HG02852 (cell line): ENCODE results near the gene TMIGD2.
"Not testable (repeated sequence)": the region's sequence is repeated elsewhere in the genome, so short reads cannot be mapped to it uniquely, and the experiment has no call there.

Experiments
- ATAC-seq: cut with Tn5 transposase; IDR thresholded peaks from one replicate; pipeline ENCODE4 v1.9.1; 2021; ENCODE audit warnings: mild to moderate bottlenecking, moderate library complexity; ENCODE audit not compliant: unreplicated experiment

TMIGD2 gene

DNA sequence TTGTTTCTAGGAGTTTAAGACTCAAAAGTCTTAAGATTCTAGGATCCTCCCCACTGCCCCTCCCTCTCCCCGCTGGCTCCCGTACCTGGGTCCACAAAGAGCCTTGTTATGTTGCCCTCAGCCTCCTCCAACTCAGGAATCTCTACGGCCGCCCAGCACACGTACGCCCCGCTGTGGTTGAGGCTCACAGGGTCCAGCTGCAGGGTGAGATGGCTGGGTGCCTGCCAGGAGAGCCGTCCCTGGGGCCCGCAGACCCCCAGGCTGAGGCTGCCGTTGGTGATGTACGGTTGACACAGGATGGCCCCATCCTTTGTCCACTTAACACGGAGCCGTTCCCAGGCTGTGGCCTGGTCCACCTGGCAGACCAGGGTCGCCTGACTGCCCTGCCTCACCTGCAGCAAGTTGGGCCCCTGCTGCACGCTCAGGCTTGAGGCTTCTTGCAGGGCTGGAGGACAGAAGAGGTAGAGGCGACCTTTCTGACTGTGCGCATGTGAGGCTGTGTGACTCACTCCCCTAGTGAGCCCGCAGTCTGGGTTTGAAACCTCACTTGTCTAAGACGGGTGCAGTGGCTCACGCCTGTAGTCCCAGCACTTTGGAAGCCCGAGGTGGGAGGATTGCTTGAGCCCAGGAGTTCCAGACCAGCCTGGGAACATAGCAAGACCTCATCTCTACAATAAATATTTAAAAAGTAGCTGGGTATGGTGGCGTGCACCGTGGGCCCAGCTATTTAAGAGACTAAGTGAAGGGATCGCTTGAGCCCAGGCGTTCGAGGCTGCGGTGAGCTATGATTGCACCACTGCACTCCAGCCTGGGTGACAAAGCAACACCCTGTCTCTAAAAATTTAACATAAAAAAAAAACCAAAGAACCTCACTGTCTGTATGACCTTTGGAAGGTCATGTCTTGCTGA lies 4.0 kb downstream of the TMIGD2 start:
- ATAC-seq: no peak

DNA sequence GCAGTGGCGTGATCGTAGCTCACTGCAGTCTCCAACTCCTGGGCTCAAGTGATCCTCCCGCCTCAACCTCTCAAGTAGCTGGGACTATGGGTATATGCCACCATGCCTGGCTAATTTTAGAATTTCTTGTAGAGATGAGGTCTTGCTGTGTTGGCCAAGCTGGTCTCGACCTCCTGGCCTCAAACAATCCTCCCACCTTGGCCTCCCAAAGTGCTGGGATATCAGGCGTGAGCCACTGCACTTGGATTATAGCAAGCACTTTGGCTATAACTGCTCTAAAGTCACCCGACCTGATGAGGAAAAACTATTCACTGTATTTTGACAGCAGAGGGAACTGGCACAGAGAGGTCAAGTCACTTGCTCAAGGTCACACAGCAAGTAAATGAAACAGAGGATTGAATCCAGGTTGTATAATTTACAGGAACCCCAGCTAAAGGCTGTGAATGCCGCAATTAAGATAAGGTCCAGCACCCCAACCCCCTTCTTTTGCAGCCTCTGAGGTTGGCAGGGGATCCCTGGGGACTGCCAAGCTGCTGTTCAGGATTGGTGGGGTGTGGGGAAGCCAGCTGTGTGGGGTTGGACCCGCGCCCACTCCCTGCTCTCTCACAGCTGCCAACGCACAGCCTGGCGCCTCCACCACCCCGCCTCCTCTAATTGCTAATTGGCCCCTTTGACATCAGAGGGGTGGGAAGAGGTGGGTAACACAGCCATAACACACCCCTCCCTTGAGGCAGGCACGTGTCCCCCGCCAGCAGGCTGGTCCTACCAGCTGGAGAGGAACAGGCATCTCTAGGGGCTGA lies 6.0 kb downstream of the TMIGD2 start:
- ATAC-seq: no peak

DNA sequence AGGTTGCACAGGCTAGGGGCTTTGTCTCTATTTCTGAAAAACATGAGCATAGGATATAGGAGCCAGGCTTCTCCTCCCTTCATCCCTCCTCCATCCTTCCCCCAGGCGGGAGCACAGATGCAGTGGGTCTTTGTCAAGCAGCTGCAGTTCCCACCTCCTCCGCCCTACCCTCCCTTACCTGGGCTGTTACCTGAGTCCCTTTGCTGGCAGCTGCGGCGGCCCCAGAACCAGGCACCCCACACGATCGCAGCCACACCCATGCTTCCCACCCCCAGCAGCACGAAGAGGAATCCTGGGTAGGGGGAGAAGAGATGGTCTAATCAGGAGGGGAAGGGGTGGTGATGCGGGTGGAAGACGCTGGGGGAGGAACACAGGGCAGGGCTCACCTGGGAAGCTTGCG lies 7.8 kb downstream of the TMIGD2 start:
- no peak for ATAC-seq

DNA sequence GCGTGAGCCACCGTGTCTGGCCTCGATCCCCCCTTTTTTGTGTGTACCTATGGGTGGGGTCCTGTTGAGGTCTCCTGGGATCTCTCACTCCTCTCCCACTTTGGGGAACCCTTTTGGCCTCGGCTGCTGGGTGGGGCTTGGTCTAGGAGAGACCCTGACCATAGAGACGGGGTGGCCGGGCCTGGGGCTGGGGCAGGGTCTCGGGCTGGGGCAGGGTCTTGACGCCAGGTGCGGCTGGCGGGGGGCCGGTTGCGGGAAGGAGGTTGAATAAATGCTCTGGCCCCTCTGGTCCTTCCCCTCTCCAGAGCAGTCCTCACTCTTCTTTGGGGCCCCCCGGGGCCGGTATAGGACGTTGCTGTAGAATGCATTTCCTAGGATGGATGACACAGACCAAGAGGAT lies 9.7 kb downstream of the TMIGD2 start:
- no peak for ATAC-seq

DNA sequence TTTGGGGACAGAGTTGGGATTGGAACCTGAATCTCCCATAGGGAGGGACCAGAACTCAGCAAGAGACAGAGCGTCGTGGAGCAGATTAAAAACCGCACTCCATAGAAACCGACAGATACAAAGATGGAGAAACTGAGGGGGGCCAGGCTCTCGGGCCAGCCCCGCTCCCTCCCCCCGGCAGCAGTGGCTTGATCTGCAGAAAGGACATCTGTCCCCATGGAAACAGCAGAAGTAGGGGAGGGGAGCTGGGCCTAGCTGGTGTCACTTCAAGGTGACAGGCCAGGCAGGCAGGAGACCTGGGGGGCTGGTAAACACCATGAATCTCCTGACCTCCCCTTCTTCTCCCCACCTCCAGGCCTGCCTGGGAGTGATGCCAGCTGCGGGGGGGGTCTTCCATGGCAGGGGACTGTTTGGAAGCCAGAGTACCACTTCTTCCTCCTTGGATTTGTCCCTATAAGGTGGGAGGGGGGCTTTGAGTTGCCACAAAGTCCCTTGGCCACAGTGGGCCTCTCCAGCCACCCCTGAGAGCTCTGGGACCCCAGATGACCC lies 10.9 kb downstream of the TMIGD2 start:
- ATAC-seq: no peak

DNA sequence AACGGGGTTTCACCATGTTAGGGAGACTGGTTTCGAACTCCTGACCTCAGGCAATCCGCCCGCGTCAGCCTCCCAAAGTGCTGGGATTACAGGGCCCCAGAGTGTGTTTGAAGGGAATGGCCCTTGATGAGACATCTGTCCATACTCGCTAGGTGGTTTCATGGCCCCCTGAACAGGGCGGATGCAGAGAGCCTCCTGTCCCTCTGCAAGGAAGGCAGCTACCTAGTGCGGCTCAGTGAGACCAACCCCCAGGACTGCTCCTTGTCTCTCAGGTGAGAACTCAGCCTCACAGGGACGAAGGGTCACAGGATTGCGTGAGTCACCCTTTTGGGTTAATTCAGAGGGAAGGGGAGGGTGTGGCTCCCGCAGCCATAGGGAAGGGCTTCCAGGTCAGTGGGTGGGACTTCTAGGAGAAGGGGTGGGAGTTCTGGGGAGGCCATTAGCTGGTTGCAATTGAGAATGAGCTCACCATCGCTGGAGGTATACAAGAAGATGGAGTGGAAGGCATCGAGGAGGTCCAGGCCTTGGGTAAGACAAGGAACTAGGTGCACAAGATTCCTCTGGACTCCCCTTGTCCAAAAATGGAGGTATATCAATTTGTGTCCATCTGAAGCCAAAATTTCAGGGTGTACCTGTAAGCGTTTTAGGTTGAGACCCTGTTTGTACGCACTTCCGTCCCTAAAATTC lies 14.0 kb downstream of the TMIGD2 start:
- no peak for ATAC-seq

DNA sequence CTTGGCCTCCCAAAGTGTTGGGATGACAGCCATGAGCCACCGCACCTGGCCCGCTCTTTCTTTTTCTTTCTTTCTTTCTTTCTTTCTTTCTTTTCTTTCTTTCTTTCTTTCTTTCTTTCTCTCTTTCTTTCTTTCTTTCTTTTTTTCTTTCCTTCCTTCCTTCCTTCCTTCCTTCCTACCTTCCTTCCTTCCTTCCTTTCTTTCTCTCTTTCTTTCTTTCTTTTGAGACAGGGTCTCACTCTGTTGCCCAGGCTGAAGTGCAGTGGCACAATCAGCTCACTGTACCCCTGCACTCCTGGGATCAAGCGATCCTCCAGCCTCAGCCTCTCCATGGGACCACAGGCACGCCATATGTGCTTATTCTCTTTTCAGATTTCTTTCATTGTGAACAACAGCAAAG lies 16.0 kb downstream of the TMIGD2 start:
- not testable (repeated sequence) for ATAC-seq

DNA sequence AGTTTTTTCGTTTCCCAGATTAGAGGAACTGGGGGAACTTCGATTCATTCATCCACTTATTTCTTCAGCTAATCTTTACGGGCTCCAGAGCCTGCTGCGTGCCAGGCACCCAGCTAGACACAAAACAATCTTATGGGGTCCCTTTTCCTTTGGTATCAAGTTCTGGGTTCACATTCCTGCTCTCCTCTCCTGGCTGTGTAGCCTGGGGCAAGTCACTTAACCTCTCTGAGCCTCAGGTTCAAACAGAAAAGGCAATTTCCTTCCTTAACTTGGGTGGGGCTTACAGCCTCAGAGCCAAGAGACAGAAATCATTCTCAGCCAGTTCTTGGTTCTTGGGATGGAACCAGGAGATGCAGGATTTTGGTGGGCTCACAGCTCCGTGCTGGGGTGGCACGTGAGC lies 17.2 kb downstream of the TMIGD2 start:
- ATAC-seq: no peak

DNA sequence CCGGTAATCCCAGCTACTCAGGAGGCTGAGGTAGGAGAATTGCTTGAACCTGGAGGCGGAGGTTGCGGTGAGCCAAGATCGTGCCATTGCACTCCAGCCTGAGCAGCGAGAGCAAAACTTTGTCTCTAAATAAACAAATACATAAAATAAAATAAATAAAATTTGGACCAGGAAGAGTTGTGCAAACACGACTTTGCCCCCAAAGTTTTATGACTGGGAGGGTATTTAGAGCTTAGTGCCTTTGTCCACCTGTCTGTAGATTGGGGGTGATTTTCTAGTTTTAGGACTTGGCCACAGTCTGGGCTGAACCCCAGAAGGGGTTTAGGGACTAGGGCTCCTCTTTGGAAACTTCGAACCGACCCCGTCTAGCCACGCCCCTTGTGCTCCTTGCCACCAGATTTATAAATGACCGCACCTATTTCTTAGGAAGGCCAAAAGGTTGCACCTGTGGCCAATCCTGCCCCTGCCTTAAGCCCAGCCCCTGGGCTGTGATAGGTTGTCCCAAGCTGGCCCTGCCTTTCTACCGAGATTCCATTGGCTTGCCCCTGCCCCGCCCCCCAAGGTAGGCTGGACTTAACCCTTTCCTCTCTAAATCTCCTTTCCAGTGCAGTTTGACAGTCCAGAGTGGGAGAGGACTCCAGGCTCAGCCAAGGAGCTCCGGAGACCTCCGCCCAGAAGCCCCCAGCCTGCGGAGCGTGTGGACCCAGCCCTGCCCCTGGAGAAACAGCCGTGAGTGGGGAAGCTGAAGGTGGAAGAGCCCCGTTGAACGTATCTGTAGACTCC lies 17.8 kb downstream of the TMIGD2 start:
- ATAC-seq: no peak

DNA sequence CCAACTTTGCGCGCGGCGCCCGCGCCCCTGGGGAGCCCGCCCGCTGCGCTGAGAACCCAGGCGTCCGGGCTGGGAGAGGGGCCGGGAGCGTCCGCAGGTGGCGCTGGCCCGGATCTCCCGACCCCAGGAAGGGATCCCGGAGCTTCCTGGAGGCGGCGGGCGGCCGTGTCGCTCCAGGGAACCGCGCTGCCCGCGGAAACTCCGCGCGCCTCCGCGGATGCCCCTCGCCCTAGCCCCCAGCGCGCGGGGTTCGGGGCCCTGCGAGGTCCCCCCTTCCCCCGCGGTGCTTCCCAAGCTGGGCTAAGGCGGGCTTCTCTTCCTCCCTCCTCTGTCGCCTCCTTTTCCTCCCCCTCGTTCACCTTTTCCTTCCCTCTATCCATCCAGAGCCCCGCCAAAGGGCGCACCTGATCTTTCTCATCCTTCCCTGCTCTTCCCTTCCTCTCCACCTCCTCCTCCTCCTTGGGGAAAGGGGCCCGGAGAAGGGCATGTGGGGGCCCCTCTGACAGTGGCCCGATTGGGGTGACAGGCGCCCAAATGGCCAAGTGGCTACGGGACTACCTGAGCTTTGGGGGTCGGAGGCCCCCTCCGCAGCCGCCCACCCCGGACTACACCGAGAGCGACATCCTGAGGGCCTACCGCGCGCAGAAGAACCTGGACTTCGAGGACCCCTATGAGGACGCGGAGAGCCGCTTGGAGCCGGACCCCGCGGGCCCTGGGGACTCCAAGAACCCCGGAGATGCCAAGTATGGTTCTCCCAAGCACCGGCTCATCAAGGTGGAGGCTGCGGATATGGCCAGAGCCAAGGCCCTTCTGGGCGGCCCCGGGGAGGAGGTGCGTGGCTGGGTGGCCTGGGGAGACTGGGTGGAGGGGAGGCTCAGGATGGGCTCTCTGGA lies 22.4 kb downstream of the TMIGD2 start:
- no peak for ATAC-seq

DNA sequence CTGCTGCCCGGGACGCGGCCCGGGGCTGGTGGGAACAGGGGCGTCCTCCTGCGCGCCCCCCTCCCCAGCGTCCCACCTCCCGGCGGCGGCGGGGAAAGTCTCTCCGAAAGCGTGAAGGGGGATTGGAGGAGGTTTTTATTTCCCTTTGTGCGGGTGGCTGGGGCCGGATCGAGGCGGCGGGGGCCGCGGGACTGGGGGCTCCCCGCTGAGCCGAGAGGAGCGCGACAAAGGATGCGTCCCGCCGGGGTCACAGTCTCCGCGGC lies 23.0 kb downstream of the TMIGD2 start:
- ATAC-seq: no peak

DNA sequence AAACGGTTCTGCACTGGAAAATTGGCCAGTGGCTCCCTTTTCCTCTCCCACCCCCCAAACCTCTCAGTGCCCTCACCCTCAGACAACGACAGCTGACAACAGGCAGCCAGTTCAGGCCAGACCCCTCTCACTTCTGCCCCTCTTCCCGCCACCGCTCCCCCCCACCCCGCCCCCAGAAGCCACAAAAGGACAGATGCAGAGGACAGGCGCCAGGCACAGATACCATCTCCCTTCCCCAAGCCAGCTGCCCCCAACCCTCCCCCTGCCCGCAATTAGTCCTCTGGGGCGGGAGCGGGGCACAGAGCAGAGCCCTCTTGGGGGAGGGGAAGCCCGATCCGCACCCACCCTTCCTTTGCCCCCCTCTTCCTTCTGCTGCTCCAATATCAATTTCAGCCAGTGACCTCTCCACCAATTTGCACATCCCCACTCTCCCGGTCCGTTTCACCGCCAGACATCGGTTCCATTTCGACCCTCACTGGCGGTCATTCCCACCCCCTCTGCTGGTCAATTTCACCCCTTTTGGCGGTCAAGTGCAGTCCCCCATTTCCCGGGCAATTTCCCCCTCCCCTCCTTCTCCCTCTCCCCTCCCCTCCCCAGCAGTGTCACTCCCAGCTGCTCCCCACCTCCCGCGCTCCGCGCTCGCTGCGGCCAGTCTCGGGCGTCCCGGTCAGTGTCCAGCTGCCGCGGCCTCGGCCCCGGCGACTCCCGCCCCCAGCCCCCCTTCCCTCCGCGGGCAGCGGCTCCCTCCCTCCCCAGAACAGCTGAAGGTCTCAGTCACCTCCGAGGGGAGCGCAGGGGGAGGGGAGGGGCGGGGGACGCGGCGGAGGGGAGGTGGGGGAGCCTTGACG lies 23.5 kb downstream of the TMIGD2 start, which contains the start of gene SHD:
Gene SHD, plus strand, starts transcription at position 848 of the 848 bp plus-strand sequence. CDS start 798 bp downstream, outside the sequence.
- no peak for ATAC-seq

DNA sequence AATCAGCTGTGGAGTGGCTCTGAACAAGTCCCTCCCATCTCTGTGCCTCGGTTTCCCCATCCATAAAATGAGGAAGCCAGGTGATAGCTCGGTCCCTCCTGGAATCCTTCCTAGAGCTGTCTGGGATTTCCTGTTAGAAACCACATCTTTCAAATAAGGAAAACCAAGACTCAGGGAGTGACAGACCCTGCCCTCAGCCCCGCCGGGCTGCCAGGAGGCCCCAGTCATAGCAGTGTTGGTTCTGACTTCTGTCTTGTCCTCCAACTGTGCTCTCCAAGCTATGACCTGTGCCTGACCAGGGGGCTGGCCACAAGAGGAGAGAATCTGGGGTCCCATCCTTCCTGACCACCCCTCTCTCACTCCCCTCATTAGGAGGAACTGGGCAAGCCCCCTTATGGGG lies 24.2 kb downstream of the TMIGD2 start:
- ATAC-seq: no peak

DNA sequence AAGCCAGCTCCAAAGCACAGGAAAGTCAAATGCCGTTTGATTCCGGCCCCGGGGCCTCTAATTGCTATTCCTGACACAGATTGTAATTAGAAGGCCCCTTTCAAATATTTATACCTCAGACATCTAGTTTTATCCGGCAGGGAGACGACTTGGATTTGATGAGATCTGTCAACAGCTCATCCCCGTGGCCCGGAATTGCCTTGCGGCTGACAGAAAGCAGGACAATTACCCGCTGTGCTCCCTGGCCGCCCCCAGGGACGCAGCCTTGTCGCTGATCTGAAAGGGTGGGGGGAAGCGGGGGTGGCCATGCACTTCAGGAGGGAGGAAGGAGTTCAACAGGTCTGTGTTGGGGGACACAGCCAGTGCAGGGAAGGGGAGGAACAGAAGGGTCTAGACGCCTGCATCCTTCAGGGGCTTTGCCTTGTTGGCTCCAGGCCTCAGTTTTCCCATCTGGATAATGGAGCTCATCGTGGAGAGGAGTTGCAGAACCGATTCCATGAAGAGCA lies 24.9 kb downstream of the TMIGD2 start:
- no peak for ATAC-seq

DNA sequence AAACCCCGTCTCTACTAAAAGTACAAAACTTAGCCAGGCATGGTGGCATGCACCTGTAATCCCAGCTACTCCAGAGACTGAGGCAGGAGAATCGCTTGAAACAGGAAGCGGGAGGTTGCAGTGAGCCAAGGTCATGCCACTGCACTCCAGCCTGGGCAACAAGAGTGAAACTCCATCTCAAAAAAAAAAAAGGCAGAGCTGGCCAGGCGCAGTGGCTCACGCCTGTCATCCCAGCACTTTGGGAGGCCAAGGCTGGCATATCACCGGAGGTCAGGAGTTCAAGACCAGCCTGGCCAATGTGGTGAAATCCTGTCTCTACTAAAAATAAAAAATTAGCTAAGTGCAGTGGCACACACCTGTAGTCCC lies 27.9 kb downstream of the TMIGD2 start:
- ATAC-seq: not testable (repeated sequence)

DNA sequence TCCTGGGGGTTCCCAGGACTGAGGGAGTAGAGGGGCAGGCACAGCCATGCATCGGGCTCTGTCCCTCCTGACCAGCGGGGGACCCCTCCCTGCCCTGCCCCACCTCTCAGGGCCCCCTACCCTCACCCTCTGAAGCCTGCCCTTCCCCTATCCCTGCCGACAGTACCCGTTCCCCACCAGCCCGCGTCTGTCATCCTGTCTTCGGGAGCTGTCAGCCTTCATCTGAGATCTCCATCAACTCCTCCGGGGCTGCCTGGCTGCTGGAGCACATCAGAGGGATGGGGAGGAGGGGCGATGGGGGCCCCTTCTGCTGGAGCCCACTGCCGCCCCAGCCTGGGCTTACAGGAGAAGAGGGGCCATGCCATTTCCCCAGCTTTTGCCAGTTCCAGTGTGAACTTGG lies 29.3 kb downstream of the TMIGD2 start:
- ATAC-seq: no peak

DNA sequence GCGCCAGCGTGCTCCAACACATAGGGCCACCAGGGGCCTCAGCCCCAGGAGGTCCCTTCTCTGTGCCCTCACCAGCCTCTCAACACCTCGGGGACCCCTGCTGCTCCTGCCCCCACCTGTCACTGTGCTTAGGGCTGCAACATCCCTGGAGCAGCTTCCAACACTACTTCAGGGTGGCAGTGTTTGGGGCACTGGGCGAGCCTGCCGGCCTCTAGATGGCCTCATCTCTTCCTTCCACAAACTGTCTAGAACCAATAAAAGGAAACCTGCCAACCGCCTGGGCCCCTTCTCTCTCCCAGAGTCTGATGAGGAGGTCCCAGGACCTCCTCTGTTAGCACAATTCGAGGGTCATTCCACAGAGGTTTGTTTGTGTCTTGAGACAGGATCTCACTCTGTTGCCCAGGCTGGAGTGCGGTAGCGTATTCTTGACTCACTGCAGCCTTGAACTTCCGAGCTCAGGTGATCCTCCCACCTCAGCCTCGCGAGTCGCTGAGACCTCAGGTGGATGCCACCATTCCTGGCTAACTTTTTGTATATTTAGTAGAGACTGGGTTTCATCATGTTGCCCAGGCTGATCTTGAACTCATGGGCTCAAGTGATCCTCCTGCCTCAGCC lies 33.3 kb downstream of the TMIGD2 start:
- ATAC-seq: no peak
